A673 (cell line): Measurements from ENCODE around the gene IFIT5. TPM values are rescaled to one million over a fixed set of nuclear protein-coding genes. Genes with fewer than 3 reads are reported as not detected.
A peak's percentile ranks its signal among the peaks of the same experiment; 100 is the strongest.

Experiments used
- BruUV-seq: library from RNA; stranded (reverse); fragments of 400-500 nt; replicated peaks from 2 replicates; lab custom pipeline; 2021; lab: Mats Ljungman, UMichigan
- CTCF ChIA-PET: fragments of 300-600 bp; sonication (Branson Sonifier 250); formaldehyde crosslinking; loops from one replicate; lab custom pipeline; 2022; ENCODE audit warnings: antibody characterized with exemption; lab: Charles Lee
- POLR2A ChIA-PET: fragments of 300-600 bp; sonication (Branson Sonifier 250); formaldehyde crosslinking; loops from one replicate; lab custom pipeline; 2022; ENCODE audit warnings: antibody characterized with exemption; ENCODE audit not compliant: low non-redundant PET; lab: Charles Lee
- DNase-seq: peaks from one replicate; pipeline ENCODE4 v3.0.0-alpha.2; 2015; ENCODE audit warnings: low spot score
- H3K27ac ChIP-seq: fragments of 200-600 bp; sonication (generic); 2 replicates; pipeline ENCODE4 v1.5.1; 2016; ENCODE audit warnings: mixed run types, low read depth, mild to moderate bottlenecking, mixed read lengths, antibody characterized with exemption, low read length; ENCODE audit not compliant: poor library complexity, severe bottlenecking
- H3K27me3 ChIP-seq: fragments of 200-600 bp; sonication (generic); replicated peaks from 2 replicates; pipeline ENCODE4 v1.6.1; 2017; ENCODE audit warnings: mixed run types, low read depth, mild to moderate bottlenecking, mixed read lengths, antibody characterized with exemption, low read length; ENCODE audit not compliant: insufficient read depth, poor library complexity
- H3K36me3 ChIP-seq: fragments of 200-600 bp; sonication (generic); 2 replicates; pipeline ENCODE4 v1.6.1; 2016; ENCODE audit warnings: mixed run types, mild to moderate bottlenecking, mixed read lengths, antibody characterized with exemption, low read length; ENCODE audit not compliant: insufficient read depth, poor library complexity, severe bottlenecking
- H3K4me1 ChIP-seq: fragments of 200-600 bp; sonication (generic); 2 replicates; pipeline ENCODE4 v1.6.1; 2017; ENCODE audit warnings: mixed run types, mild to moderate bottlenecking, mixed read lengths, antibody characterized with exemption, low read length; ENCODE audit not compliant: insufficient read depth, poor library complexity, severe bottlenecking
- H3K4me3 ChIP-seq: fragments of 200-600 bp; sonication (generic); 2 replicates; pipeline ENCODE4 v1.5.1; 2016; ENCODE audit warnings: low read depth, mixed run types, mild to moderate bottlenecking, mixed read lengths, low read length; ENCODE audit not compliant: poor library complexity, severe bottlenecking
- H3K9me3 ChIP-seq: fragments of 200-600 bp; sonication (generic); 2 replicates; pipeline ENCODE4 v1.6.1; 2016; ENCODE audit warnings: mixed run types, low read depth, mild to moderate bottlenecking, mixed read lengths, antibody characterized with exemption, low read length; ENCODE audit not compliant: poor library complexity, severe bottlenecking
- CTCF ChIP-seq: fragments of 300-800, 200-600 bp; sonication (generic); conservative IDR thresholded peaks from 2 replicates; pipeline ENCODE4 v1.5.1; 2017; ENCODE audit warnings: low read depth, mild to moderate bottlenecking, antibody characterized with exemption, low read length, moderate library complexity, mixed read lengths
- EZH2 ChIP-seq: fragments of 200-600 bp; sonication (generic); IDR thresholded peaks from 2 replicates; pipeline ENCODE4 v1.6.1; 2017; ENCODE audit warnings: borderline replicate concordance, low read depth, mild to moderate bottlenecking, mixed read lengths, antibody characterized with exemption, low read length; ENCODE audit not compliant: poor library complexity, severe bottlenecking
- intact Hi-C: fragments of 100-400 bp; cut with micrococcal nuclease; formaldehyde crosslinking; loops from one replicate; pipeline ENCODE4 v1.10.0; 2022; ENCODE audit not compliant: unreplicated experiment
- total RNA-seq: library from RNA; stranded (reverse); gene quantifications from 2 replicates; pipeline ENCODE4 v1.2.3, GENCODE V29; 2021

IFIT5 gene
- total RNA-seq, 1 experiment from 2014 or later, result 15.8 TPM

- ChIA-PET CTCF (no interaction called here), POLR2A (no interaction called here)
- Histone ChIP-seq H3K4me3 (no peak overlapping the region), H3K4me1 (peaks cover 34% of the 10 kb centered on the region), H3K36me3 (no peaks in the 10 kb centered on the region), H3K27me3 (no peaks in the 10 kb centered on the region), H3K9me3 (no peaks in the 10 kb centered on the region), H3K27ac (no peak overlapping the region)
- TF ChIP-seq CTCF, result no peak
- TF ChIP-seq EZH2, result no peak
- intact Hi-C loops, result loop anchor here (5.0 kb wide), 1 partner anchor 87 kb away; no protein-coding TSS in a partner anchor
- no TSS peak for BruUV-seq
- DNase-seq, result no peak
Observed at GRCh38 chr10:89465196-89465595, 50.8 kb downstream of the IFIT5 start.

- BruUV-seq, result no TSS peak
- Histone ChIP-seq H3K4me1 (peaks cover 32% of the 10 kb centered on the region), H3K36me3 (no peaks in the 10 kb centered on the region), H3K27ac (no peak overlapping the region), H3K9me3 (no peaks in the 10 kb centered on the region), H3K27me3 (no peaks in the 10 kb centered on the region), H3K4me3 (no peak overlapping the region)
- DNase-seq, result peak; percentile 64
- intact Hi-C loops, result loop anchor here (5.0 kb wide), 1 partner anchor 86 kb away; no protein-coding TSS in a partner anchor
- POLR2A ChIA-PET, result interaction anchor here (0.7 kb wide), 1 partner anchor 15 kb away, joined by 3 read pairs; no protein-coding TSS in a partner anchor
- CTCF ChIA-PET, result interaction anchor here (0.5 kb wide), 1 partner anchor 10 kb away, joined by 11 read pairs; no protein-coding TSS in a partner anchor
- peak; percentile 66 for TF ChIP-seq CTCF
- TF ChIP-seq EZH2, result no peak
Observed at GRCh38 chr10:89466599-89467035, 52.2 kb downstream of the IFIT5 start.

GRCh38 chr10:89468191-89468965, 54.0 kb downstream of the IFIT5 start:
- intact Hi-C loops, result loop anchor here (5.0 kb wide), 1 partner anchor 84 kb away; no protein-coding TSS in a partner anchor
- POLR2A ChIA-PET, result no interaction called here
- H3K4me1 ChIP-seq, result peaks cover 32% of the 10 kb centered on the region
- BruUV-seq, result no TSS peak
- H3K27me3 ChIP-seq, result no peaks in the 10 kb centered on the region
- no peak for DNase-seq
- H3K9me3 ChIP-seq, result no peaks in the 10 kb centered on the region
- no peaks in the 10 kb centered on the region for H3K36me3 ChIP-seq
- no peak for TF ChIP-seq EZH2
- TF ChIP-seq CTCF, result no peak
- H3K27ac ChIP-seq, result no peak overlapping the region
- CTCF ChIA-PET, result no interaction called here
- H3K4me3 ChIP-seq, result no peak overlapping the region
